GM19452 (cell line): ENCODE results near the gene TDRD1.
A peak's percentile ranks its signal among the peaks of the same experiment; 100 is the strongest.
"Not testable (repeated sequence)": the region's sequence is repeated elsewhere in the genome, so short reads cannot be mapped to it uniquely, and the experiment has no call there.

ENCODE experiments used
- ATAC-seq: cut with Tn5 transposase; IDR thresholded peaks from one replicate; pipeline ENCODE4 v1.9.1; 2021; ENCODE audit not compliant: unreplicated experiment

The TDRD1 gene, protein sequence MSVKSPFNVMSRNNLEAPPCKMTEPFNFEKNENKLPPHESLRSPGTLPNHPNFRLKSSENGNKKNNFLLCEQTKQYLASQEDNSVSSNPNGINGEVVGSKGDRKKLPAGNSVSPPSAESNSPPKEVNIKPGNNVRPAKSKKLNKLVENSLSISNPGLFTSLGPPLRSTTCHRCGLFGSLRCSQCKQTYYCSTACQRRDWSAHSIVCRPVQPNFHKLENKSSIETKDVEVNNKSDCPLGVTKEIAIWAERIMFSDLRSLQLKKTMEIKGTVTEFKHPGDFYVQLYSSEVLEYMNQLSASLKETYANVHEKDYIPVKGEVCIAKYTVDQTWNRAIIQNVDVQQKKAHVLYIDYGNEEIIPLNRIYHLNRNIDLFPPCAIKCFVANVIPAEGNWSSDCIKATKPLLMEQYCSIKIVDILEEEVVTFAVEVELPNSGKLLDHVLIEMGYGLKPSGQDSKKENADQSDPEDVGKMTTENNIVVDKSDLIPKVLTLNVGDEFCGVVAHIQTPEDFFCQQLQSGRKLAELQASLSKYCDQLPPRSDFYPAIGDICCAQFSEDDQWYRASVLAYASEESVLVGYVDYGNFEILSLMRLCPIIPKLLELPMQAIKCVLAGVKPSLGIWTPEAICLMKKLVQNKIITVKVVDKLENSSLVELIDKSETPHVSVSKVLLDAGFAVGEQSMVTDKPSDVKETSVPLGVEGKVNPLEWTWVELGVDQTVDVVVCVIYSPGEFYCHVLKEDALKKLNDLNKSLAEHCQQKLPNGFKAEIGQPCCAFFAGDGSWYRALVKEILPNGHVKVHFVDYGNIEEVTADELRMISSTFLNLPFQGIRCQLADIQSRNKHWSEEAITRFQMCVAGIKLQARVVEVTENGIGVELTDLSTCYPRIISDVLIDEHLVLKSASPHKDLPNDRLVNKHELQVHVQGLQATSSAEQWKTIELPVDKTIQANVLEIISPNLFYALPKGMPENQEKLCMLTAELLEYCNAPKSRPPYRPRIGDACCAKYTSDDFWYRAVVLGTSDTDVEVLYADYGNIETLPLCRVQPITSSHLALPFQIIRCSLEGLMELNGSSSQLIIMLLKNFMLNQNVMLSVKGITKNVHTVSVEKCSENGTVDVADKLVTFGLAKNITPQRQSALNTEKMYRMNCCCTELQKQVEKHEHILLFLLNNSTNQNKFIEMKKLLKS

GRCh38 chr10:114179148-114179547 is at the start of gene TDRD1:
TDRD1 (plus strand) TSS chr10:114179353; CDS start chr10:114187832, 8,479 bp downstream.
- ATAC-seq, result no peak

DNA sequence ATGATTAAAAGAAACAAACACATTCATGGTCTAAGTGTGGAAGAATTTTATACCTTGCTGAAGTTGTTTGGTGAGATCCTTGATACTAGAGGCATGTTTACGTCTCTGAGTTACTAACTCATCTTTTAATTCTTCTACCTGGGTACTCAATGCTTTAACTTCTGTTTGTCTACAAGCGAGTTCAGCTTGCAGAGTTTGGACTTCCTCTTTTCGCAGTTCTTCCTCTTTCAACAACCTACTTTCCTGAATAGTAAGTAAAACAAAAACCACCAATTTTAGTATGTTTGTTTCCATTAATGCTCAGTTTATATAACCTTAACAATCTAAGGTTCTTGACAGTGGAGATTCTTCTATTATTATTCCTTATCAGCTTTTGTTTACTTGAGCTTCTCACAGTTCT is 48.1 kb upstream of the TDRD1 start:
- ATAC-seq, result peak; percentile 82

- ATAC-seq, result no peak
Measured at GRCh38 chr10:114135476-114135875, 43.7 kb upstream of the TDRD1 start.

DNA sequence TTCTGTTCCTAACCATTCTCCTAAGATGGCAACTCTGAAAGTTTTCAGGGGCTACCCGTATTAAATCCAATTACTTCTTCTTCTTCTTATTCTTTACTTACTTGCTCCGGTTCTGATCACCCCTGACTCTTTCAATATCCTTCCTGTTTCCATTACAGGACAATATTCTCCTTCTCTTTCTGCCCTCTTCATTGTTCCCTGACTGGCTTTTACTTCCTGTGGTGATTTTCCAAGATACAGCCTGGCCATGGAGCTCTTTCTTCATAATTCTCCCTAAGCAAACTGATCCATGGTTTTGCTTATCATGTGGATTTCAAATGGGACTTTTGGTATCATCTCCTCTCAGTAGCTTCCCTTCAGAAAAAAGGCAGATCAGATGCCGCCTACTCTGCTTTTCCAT is 40.6 kb upstream of the TDRD1 start:
- ATAC-seq, result no peak

DNA sequence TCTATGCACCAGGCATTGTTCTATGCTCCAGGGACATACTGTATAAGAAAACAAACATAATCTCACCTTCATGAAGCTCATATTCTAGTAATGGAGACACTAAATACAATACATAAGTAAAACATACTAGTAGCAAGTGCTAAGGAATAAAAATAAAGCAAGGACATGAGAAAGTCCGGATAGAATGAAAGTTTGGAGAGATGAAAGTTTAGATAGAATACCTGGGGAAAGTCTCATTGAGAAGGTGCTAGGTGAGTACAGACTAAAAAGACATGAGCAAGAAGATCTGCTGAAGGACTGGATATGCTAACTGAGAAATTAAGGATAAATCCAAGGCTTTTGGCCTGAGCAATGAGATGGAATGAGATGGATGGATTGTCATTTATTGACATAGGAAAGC is 39.1 kb upstream of the TDRD1 start:
- no peak for ATAC-seq

DNA sequence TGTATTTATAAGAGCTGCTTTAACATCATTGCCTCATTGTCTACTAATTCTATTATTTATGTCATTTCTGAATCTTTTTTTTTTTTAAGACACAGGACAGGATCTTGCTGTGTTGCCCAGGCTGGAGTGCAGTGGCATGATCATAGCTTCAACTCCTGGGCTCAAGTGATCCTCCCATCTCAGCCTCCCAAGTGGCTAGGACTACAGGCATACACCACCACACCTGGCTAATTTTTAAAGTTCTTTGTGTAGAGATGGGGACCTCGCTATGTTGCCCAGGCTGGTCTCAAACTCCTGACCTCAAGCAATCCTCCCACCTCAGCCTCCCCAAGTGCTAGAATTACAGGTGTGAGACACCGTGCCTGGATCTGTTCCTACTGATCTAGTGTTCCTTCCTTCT is 38.3 kb upstream of the TDRD1 start:
- ATAC-seq, result not testable (repeated sequence)

- ATAC-seq, result no peak
Measured at GRCh38 chr10:114142018-114142417, 37.1 kb upstream of the TDRD1 start.

GRCh38 chr10:114143160-114143559 is 36.0 kb upstream of the TDRD1 start:
- ATAC-seq, result no peak

GRCh38 chr10:114149476-114149875 is 29.7 kb upstream of the TDRD1 start:
- not testable (repeated sequence) for ATAC-seq

- no peak for ATAC-seq
Measured at GRCh38 chr10:114151486-114151885, 27.7 kb upstream of the TDRD1 start.

- ATAC-seq, result no peak
Measured at GRCh38 chr10:114151892-114152291, 27.3 kb upstream of the TDRD1 start.

DNA sequence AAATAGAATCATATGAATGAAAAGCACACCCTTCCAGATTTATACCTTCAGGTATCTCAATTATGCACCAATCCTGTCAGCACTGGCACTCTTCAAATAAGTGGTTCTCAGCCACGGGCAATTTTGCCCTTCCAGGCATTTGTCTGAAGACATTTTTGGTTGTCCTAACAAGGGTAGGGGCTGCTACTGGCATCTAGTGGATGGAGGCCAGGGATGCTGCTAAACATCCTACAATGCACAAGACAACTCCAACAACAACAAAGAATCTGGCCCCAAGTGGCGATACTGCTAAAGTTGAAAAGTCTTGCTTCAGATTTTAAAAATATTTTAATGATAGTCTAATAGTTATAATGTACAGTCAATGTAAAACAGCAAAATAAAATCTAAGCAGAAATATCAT is 21.2 kb upstream of the TDRD1 start:
- no peak for ATAC-seq

DNA sequence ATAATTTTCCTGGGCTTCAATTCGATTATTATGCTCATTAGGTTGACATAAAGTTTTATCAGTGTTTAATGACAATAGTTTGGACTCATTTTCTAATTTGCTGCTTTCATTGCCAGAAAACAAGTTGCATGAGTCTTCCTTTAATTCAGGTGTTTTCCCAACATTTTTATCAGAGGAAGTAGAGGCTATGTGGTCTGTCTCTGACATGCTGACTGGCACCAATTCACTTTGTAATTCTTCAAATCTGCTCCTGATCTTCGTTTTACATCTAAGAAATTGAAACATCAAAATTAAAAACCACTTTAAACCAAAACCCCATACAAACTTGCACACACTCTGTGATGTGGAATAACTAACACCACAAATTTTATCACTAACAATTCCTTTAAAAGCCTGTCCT is 16.1 kb upstream of the TDRD1 start:
- no peak for ATAC-seq

- no peak for ATAC-seq
Measured at GRCh38 chr10:114166043-114166442, 13.1 kb upstream of the TDRD1 start.

- ATAC-seq, result no peak
Measured at GRCh38 chr10:114166494-114166893, 12.7 kb upstream of the TDRD1 start.

DNA sequence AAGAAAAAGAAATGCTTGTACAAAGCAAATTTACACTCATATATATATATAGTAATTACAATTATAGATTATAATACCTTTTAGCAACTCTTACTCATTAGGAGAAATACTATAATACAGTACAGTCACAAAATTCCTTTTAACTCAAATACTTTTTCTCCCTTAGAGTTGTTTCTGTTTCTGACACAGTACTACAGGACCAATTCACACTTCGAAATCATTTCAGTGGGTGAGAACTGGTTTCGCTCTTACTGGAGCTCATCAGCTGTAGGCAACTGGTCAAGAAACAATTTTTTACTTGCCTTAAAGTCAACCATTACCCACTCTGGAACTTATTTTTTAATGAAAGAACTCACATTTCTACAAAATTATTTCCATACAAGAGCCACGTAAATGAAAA is 11.2 kb upstream of the TDRD1 start:
- ATAC-seq, result no peak

GRCh38 chr10:114168450-114169009 is 10.6 kb upstream of the TDRD1 start:
- ATAC-seq, result no peak

DNA sequence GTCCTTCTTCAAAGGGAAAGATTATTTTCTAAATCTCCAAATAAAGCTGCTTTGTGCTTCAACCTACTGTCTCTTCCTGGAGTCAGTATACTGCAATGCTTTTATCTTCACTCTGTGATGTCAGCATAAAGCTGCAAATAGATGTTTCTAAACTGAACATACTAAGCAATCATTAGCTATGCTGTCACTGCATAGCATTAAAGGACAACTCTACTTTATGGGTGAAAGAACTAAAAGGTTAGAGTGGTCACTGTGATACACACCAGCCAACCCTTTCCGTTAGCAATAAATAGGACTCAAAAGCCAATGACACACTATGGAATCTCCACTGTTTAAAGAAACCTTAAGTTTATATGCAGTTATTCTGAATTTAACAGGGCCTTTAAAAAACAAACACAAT is 6.9 kb upstream of the TDRD1 start:
- ATAC-seq, result no peak

GRCh38 chr10:114172776-114173602 is 6.2 kb upstream of the TDRD1 start:
- ATAC-seq, result no peak

DNA sequence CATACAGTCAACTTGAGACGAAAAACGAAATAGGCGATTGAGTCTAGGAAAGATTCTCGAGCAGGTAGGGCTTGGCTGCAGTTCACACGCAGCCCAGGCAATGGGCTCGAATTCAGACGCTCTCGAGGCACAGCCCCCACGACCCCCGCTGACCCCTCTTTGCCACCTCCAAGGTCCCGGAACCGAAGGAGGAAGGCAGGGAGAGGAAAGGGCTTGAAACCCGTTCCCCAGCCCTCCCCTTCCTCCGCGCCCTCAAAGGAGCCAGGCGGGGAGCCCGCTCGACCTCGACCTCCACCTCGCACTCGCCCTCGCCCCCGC is 5.6 kb upstream of the TDRD1 start:
- peak; percentile 2 for ATAC-seq
